ENCODE data around the gene USP6NL.

DNA sequence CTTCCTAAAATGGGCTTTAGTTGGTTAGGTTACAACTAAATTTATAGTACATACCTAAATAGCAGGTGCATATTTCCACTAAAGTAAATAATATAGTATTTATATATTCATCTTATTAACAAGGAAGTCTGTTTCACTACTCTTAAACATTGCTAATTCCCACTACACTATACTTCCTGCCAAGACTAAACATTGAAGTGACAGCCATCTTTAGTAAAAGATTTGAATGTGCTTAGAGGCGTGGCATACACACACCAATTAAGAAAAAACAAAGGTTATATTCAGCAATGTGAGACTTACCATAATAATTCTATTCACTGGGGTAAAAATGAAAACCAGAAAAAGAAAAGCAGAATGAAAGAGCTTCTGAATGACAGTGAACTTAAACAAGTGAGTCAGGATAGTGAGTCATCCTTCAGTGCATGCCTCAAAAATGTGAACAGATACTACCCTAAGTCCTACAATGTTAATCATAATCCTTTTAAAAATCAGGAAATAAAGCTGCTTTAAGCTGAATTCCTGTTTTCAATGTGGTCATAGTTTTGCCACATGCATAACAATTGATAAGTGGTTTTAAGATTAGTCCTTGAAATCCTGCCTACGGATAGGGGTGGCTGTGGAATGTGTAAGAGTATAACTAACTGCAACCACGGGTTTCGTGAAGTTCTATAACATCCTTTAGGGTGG, 59.4 kb downstream of the USP6NL start:
- TF ChIP-seq, protein P1, sequence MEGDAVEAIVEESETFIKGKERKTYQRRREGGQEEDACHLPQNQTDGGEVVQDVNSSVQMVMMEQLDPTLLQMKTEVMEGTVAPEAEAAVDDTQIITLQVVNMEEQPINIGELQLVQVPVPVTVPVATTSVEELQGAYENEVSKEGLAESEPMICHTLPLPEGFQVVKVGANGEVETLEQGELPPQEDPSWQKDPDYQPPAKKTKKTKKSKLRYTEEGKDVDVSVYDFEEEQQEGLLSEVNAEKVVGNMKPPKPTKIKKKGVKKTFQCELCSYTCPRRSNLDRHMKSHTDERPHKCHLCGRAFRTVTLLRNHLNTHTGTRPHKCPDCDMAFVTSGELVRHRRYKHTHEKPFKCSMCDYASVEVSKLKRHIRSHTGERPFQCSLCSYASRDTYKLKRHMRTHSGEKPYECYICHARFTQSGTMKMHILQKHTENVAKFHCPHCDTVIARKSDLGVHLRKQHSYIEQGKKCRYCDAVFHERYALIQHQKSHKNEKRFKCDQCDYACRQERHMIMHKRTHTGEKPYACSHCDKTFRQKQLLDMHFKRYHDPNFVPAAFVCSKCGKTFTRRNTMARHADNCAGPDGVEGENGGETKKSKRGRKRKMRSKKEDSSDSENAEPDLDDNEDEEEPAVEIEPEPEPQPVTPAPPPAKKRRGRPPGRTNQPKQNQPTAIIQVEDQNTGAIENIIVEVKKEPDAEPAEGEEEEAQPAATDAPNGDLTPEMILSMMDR (conservative IDR thresholded peaks at IDR 0.05; ENCODE audit: low read depth, low read length): no peak
- no peak for TF ChIP-seq EZH2phosphoT487 (IDR thresholded peaks at IDR 0.05; ENCODE audit: borderline replicate concordance, low read length)
- no peak for TF ChIP-seq EZH2 (IDR thresholded peaks at IDR 0.05; ENCODE audit: low read length, unreplicated experiment)

Measured in PC-3 (cell line).